HCT116 (cell line): ENCODE data around the gene PARG.
"Not testable (repeated sequence)": the region's sequence is repeated elsewhere in the genome, so short reads cannot be mapped to it uniquely, and the experiment has no call there.

Experiments
- ELF1 ChIP-seq: IDR thresholded peaks from 2 replicates; pipeline ENCODE4 v1.6.1; 2012; ENCODE audit warnings: low read depth, borderline replicate concordance
- TF ChIP-seq, protein P1 (sequence below): IDR thresholded peaks from 2 replicates; pipeline ENCODE4 v1.6.1; 2012
- TF ChIP-seq, protein P2 (sequence below), 3 experiments: fragments of 200-600 bp in 1 of 3; sonication (generic) in 1 of 3; IDR thresholded peaks in 2 of 3; conservative IDR thresholded peaks in 1 of 3; 2 replicates each; pipeline ENCODE4 v1.5.1; 2012 to 2017; ENCODE audit warnings: low read depth in 2 of 3, low read length in 2 of 3, antibody characterized with exemption in 1 of 3, borderline replicate concordance in 1 of 3, control low read depth in 1 of 3, mild to moderate bottlenecking in 1 of 3, mixed read lengths in 1 of 3, mixed run types in 1 of 3, moderate library complexity in 1 of 3; ENCODE audit not compliant: insufficient read depth in 1 of 3

DNA sequence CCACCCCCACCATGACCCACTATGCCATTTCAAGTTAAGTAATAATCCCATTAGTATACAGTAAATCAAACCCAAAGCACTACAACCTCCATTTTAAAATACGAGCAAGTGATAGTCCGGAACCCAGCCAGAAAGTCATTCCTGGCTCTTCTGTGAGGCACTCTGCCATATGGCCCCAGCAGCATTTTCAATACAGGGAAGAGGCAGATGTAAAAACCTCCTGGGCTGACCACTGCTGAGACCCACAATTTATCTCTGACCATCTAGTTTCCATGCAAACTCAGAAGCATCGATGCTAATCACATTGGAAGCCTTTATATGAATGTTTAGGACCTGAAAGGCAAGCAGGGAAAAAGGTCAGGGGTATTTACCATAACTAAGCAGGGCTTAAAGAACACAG is 69.1 kb downstream of the PARG start:
- not testable (repeated sequence) for TF ChIP-seq ELF1
- TF ChIP-seq, protein P1, sequence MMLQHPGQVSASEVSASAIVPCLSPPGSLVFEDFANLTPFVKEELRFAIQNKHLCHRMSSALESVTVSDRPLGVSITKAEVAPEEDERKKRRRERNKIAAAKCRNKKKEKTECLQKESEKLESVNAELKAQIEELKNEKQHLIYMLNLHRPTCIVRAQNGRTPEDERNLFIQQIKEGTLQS = not testable (repeated sequence)
- TF ChIP-seq, protein P2, sequence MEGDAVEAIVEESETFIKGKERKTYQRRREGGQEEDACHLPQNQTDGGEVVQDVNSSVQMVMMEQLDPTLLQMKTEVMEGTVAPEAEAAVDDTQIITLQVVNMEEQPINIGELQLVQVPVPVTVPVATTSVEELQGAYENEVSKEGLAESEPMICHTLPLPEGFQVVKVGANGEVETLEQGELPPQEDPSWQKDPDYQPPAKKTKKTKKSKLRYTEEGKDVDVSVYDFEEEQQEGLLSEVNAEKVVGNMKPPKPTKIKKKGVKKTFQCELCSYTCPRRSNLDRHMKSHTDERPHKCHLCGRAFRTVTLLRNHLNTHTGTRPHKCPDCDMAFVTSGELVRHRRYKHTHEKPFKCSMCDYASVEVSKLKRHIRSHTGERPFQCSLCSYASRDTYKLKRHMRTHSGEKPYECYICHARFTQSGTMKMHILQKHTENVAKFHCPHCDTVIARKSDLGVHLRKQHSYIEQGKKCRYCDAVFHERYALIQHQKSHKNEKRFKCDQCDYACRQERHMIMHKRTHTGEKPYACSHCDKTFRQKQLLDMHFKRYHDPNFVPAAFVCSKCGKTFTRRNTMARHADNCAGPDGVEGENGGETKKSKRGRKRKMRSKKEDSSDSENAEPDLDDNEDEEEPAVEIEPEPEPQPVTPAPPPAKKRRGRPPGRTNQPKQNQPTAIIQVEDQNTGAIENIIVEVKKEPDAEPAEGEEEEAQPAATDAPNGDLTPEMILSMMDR (IDR thresholded peaks at IDR 0.05 in 2 of 3, conservative IDR thresholded peaks at IDR 0.05 in 1 of 3; ENCODE audit: borderline replicate concordance in 1 of 3, insufficient read depth in 1 of 3, low read depth in 2 of 3, low read length in 2 of 3) = not testable (repeated sequence)
